HEK293 (cell line): ENCODE data around the gene UTP11.

Source experiments
- MYNN ChIP-seq: fragments of 450-650 bp; formaldehyde crosslinking; IDR thresholded peaks from 2 replicates; pipeline ENCODE4 v1.5.1; 2016; ENCODE audit warnings: missing biosample characterization, missing genetic modification characterization, borderline replicate concordance
- YY1 ChIP-seq: fragments of 450-650 bp; formaldehyde crosslinking; IDR thresholded peaks from 2 replicates; pipeline ENCODE4 v1.5.1; 2018; ENCODE audit warnings: missing biosample characterization, missing genetic modification characterization
- ZBTB17 ChIP-seq: fragments of 450-650 bp; formaldehyde crosslinking; IDR thresholded peaks from 2 replicates; pipeline ENCODE4 v1.5.1; 2016; ENCODE audit warnings: missing biosample characterization, missing genetic modification characterization
- ZBTB7A ChIP-seq: fragments of 450-650 bp; formaldehyde crosslinking; IDR thresholded peaks from 2 replicates; pipeline ENCODE4 v1.5.1; 2016; ENCODE audit warnings: low read depth, missing biosample characterization, missing genetic modification characterization
- ZFP3 ChIP-seq: fragments of 450-650 bp; formaldehyde crosslinking; IDR thresholded peaks from 2 replicates; pipeline ENCODE4 v1.5.1; 2016; ENCODE audit warnings: low read depth, missing biosample characterization, missing genetic modification characterization
- ZNF239 ChIP-seq: fragments of 450-650 bp; formaldehyde crosslinking; IDR thresholded peaks from 2 replicates; pipeline ENCODE4 v1.5.1; 2016; ENCODE audit warnings: missing biosample characterization, missing genetic modification characterization
- ZNF274 ChIP-seq, 2 experiments: fragments of 200-500 bp in 1 of 2; fragments of 450-650 bp in 1 of 2; sonication (Bioruptor generic) in 1 of 2; formaldehyde crosslinking in 1 of 2; IDR thresholded peaks; 2 replicates each; pipeline versions ENCODE4 v1.5.1 to v1.6.1; 2014 to 2016; ENCODE audit warnings: borderline replicate concordance in 1 of 2, inconsistent platforms in 1 of 2, low read length in 1 of 2, missing biosample characterization in 1 of 2, missing genetic modification characterization in 1 of 2
- ZNF561 ChIP-seq: fragments of 450-650 bp; IDR thresholded peaks from 2 replicates; pipeline ENCODE4 v1.5.1; 2018; ENCODE audit warnings: missing biosample characterization, missing genetic modification characterization, borderline replicate concordance
- TF ChIP-seq, protein P1 (sequence below): fragments of 450-650 bp; formaldehyde crosslinking; IDR thresholded peaks from 2 replicates; pipeline ENCODE4 v1.5.1; 2016; ENCODE audit warnings: missing biosample characterization, missing genetic modification characterization
- TF ChIP-seq, protein P2 (sequence below): fragments of 450-650 bp; formaldehyde crosslinking; IDR thresholded peaks from 2 replicates; pipeline ENCODE4 v1.5.1; 2016; ENCODE audit warnings: missing biosample characterization, missing genetic modification characterization
- TF ChIP-seq, protein P3 (sequence below): fragments of 450-650 bp; formaldehyde crosslinking; IDR thresholded peaks from 2 replicates; pipeline ENCODE4 v1.5.1; 2016; ENCODE audit warnings: missing biosample characterization, missing genetic modification characterization
- TF ChIP-seq, protein P4 (sequence below): fragments of 450-650 bp; formaldehyde crosslinking; IDR thresholded peaks from 2 replicates; pipeline ENCODE4 v1.5.1; 2016; ENCODE audit warnings: missing biosample characterization, missing genetic modification characterization, borderline replicate concordance

DNA sequence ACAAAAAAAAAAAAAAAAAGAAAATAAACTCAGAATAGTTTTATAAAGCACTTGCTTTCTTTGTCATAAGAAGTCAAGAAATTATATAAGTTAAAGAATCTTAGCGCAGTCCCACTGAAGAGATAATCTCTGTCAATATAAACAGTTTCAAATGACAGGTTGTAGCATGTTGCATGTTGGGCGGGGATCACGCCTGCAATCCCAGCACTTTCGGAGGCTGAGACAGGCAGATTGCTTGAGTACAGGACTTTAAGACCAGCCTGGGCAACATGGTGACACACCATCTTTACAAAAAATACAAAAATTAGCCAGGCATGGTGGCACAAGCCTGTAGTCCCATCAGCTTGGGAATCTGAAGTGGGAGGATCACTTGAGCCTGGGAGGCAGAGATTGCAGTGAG lies 47.2 kb upstream of the UTP11 start:
- TF ChIP-seq, protein P1, sequence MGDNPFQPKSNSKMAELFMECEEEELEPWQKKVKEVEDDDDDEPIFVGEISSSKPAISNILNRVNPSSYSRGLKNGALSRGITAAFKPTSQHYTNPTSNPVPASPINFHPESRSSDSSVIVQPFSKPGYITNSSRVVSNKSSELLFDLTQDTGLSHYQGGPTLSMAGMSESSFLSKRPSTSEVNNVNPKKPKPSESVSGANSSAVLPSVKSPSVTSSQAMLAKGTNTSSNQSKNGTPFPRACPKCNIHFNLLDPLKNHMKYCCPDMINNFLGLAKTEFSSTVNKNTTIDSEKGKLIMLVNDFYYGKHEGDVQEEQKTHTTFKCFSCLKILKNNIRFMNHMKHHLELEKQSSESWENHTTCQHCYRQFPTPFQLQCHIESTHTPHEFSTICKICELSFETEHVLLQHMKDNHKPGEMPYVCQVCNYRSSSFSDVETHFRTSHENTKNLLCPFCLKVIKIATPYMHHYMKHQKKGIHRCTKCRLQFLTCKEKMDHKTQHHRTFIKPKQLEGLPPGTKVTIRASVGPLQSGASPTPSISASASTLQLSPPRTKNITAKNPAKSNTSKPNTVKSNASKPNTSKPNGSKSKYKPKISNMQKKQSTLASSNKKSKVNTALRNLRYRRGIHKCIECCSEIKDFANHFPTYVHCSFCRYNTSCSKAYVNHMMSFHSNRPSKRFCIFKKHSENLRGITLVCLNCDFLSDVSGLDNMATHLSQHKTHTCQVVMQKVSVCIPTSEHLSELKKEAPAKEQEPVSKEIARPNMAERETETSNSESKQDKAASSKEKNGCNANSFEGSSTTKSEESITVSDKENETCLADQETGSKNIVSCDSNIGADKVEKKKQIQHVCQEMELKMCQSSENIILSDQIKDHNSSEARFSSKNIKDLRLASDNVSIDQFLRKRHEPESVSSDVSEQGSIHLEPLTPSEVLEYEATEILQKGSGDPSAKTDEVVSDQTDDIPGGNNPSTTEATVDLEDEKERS (tag by site-specific recombination) = no peak
- TF ChIP-seq, protein P2, sequence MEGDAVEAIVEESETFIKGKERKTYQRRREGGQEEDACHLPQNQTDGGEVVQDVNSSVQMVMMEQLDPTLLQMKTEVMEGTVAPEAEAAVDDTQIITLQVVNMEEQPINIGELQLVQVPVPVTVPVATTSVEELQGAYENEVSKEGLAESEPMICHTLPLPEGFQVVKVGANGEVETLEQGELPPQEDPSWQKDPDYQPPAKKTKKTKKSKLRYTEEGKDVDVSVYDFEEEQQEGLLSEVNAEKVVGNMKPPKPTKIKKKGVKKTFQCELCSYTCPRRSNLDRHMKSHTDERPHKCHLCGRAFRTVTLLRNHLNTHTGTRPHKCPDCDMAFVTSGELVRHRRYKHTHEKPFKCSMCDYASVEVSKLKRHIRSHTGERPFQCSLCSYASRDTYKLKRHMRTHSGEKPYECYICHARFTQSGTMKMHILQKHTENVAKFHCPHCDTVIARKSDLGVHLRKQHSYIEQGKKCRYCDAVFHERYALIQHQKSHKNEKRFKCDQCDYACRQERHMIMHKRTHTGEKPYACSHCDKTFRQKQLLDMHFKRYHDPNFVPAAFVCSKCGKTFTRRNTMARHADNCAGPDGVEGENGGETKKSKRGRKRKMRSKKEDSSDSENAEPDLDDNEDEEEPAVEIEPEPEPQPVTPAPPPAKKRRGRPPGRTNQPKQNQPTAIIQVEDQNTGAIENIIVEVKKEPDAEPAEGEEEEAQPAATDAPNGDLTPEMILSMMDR (tag by site-specific recombination) = no peak
- no peak for TF ChIP-seq ZNF561 (tag by site-specific recombination)
- no peak for TF ChIP-seq ZNF274 (IDR thresholded peaks at IDR 0.05; ENCODE audit: low read length)
- TF ChIP-seq ZNF274 (tag by site-specific recombination; IDR thresholded peaks at IDR 0.05; ENCODE audit: borderline replicate concordance) = no peak
- TF ChIP-seq YY1 (tag by site-specific recombination) = no peak
- TF ChIP-seq ZFP3 (tag by site-specific recombination) = no peak
- no peak for TF ChIP-seq MYNN (tag by site-specific recombination)
- TF ChIP-seq, protein P3, sequence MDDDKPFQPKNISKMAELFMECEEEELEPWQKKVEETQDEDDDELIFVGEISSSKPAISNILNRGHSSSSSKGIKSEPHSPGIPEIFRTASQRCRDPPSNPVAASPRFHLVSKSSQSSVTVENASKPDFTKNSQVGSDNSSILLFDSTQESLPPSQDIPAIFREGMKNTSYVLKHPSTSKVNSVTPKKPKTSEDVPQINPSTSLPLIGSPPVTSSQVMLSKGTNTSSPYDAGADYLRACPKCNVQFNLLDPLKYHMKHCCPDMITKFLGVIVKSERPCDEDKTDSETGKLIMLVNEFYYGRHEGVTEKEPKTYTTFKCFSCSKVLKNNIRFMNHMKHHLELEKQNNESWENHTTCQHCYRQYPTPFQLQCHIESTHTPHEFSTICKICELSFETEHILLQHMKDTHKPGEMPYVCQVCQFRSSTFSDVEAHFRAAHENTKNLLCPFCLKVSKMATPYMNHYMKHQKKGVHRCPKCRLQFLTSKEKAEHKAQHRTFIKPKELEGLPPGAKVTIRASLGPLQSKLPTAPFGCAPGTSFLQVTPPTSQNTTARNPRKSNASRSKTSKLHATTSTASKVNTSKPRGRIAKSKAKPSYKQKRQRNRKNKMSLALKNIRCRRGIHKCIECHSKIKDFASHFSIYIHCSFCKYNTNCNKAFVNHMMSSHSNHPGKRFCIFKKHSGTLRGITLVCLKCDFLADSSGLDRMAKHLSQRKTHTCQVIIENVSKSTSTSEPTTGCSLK (tag by site-specific recombination) = no peak
- TF ChIP-seq ZBTB7A = no peak
- TF ChIP-seq ZNF239 (tag by site-specific recombination) = no peak
- TF ChIP-seq, protein P4, sequence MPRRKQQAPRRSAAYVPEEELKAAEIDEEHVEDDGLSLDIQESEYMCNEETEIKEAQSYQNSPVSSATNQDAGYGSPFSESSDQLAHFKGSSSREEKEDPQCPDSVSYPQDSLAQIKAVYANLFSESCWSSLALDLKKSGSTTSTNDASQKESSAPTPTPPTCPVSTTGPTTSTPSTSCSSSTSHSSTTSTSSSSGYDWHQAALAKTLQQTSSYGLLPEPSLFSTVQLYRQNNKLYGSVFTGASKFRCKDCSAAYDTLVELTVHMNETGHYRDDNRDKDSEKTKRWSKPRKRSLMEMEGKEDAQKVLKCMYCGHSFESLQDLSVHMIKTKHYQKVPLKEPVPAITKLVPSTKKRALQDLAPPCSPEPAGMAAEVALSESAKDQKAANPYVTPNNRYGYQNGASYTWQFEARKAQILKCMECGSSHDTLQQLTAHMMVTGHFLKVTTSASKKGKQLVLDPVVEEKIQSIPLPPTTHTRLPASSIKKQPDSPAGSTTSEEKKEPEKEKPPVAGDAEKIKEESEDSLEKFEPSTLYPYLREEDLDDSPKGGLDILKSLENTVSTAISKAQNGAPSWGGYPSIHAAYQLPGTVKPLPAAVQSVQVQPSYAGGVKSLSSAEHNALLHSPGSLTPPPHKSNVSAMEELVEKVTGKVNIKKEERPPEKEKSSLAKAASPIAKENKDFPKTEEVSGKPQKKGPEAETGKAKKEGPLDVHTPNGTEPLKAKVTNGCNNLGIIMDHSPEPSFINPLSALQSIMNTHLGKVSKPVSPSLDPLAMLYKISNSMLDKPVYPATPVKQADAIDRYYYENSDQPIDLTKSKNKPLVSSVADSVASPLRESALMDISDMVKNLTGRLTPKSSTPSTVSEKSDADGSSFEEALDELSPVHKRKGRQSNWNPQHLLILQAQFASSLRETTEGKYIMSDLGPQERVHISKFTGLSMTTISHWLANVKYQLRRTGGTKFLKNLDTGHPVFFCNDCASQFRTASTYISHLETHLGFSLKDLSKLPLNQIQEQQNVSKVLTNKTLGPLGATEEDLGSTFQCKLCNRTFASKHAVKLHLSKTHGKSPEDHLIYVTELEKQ (tag by site-specific recombination) = no peak
- no peak for TF ChIP-seq ZBTB17 (tag by site-specific recombination)
